ENCODE data around the gene ALKBH4.
"Not testable (repeated sequence)": the region's sequence is repeated elsewhere in the genome, so short reads cannot be mapped to it uniquely, and the experiment has no call there.

Gene ALKBH4

GRCh38 chr7:102494473-102495149 lies 29.9 kb upstream of the ALKBH4 start:
- not testable (repeated sequence) for H3K27ac ChIP-seq (ENCODE audit: low read depth, low read length); H3K36me3 ChIP-seq (ENCODE audit: control insufficient read depth, insufficient read depth, low read length); H3K4me1 ChIP-seq (ENCODE audit: control insufficient read depth, insufficient read depth, low read length); H3K27me3 ChIP-seq (ENCODE audit: control insufficient read depth, insufficient read depth, low read length); H3K9ac ChIP-seq (ENCODE audit: low read length); H3K4me3 ChIP-seq (ENCODE audit: low read depth, low read length); H3K9me3 ChIP-seq (ENCODE audit: control insufficient read depth, insufficient read depth, low read depth, low read length)

GRCh38 chr7:102494026-102494425 lies 29.4 kb upstream of the ALKBH4 start:
- H3K36me3 ChIP-seq (ENCODE audit: control insufficient read depth, insufficient read depth, low read length); H3K9me3 ChIP-seq (ENCODE audit: control insufficient read depth, insufficient read depth, low read depth, low read length); H3K9ac ChIP-seq (ENCODE audit: low read length); H3K27ac ChIP-seq (ENCODE audit: low read depth, low read length); H3K4me3 ChIP-seq (ENCODE audit: low read depth, low read length); H3K27me3 ChIP-seq (ENCODE audit: control insufficient read depth, insufficient read depth, low read length); H3K4me1 ChIP-seq (ENCODE audit: control insufficient read depth, insufficient read depth, low read length): not testable (repeated sequence)

DNA sequence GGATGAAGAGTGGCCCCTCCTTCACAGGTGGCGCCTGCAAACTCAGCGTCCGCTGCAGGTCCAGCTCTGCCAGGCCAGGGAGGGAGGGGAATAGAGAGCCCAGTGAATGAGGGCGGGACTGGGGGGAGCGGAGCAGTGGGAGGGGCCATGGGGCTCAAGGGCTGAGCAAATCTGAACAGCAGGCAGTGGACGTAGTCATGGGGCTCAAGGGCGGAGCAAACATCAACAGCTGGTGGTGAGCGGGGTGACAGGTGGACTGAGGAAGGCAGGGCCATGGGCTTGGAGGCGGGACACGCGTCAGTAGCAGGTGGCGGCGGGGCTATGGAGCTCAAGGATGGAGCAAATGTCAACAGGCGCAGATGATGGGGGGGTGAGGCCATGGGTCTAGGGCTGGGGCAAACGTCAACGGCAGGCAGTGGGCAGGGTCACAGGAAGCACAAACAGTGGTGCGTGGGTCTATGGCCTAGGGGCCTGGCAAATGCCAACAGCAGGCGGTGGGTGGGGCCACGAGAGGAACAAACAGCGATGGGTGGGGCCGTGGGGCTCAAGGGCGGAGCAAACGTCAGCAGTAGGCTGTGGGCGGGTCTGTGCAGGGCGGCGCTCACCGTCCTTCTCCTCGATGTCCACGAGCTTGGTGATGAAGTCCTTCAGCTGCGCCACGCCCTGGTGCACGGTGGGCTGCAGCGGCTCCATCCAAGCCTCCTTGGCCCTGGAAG lies 28.7 kb upstream of the ALKBH4 start:
- H3K9ac ChIP-seq (ENCODE audit: low read length); H3K4me3 ChIP-seq (ENCODE audit: low read depth, low read length); H3K36me3 ChIP-seq (ENCODE audit: control insufficient read depth, insufficient read depth, low read length); H3K27me3 ChIP-seq (ENCODE audit: control insufficient read depth, insufficient read depth, low read length); H3K4me1 ChIP-seq (ENCODE audit: control insufficient read depth, insufficient read depth, low read length); H3K27ac ChIP-seq (ENCODE audit: low read depth, low read length); H3K9me3 ChIP-seq (ENCODE audit: control insufficient read depth, insufficient read depth, low read depth, low read length): not testable (repeated sequence)

DNA sequence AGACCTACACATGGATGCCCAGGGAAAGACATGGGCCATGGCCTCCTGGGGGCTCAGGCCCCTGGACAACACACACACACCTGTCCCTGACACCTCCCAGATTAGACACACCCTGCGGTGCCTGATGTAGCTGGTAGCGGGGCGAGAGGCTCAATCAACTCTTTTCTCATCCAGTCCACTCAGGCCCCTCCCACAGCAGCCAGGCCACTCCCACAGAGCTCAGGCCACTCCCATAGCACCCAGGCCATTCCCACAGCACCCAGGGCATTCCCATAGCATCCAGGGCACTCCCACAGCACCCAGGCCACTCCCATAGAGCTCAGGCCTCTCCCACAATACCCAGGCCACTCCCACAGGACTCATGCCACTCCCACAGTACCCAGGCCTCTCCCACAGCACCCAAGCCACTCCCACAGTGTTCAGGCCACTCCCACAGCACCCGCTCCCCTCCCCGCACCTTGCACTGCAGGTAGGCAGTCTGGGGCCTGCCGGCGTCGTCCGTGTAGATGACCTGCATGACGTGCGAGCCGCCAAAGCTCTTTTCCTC lies 25.9 kb upstream of the ALKBH4 start:
- not testable (repeated sequence) for H3K36me3 ChIP-seq (ENCODE audit: control insufficient read depth, insufficient read depth, low read length); H3K4me1 ChIP-seq (ENCODE audit: control insufficient read depth, insufficient read depth, low read length); H3K27me3 ChIP-seq (ENCODE audit: control insufficient read depth, insufficient read depth, low read length)

GRCh38 chr7:102484317-102484716 lies 19.7 kb upstream of the ALKBH4 start:
- not testable (repeated sequence) for H3K4me1 ChIP-seq (ENCODE audit: control insufficient read depth, insufficient read depth, low read length); H3K9me3 ChIP-seq (ENCODE audit: control insufficient read depth, insufficient read depth, low read depth, low read length); H3K9ac ChIP-seq (ENCODE audit: low read length); H3K27me3 ChIP-seq (ENCODE audit: control insufficient read depth, insufficient read depth, low read length); H3K27ac ChIP-seq (ENCODE audit: low read depth, low read length); H3K36me3 ChIP-seq (ENCODE audit: control insufficient read depth, insufficient read depth, low read length); H3K4me3 ChIP-seq (ENCODE audit: low read depth, low read length)

More for the DNA sequence above, 25.9 kb upstream of the ALKBH4 start:
- not testable (repeated sequence) for H3K9me3 ChIP-seq (ENCODE audit: control insufficient read depth, insufficient read depth, low read depth, low read length); H3K27ac ChIP-seq (ENCODE audit: low read depth, low read length); H3K4me3 ChIP-seq (ENCODE audit: low read depth, low read length); H3K9ac ChIP-seq (ENCODE audit: low read length)

DNA sequence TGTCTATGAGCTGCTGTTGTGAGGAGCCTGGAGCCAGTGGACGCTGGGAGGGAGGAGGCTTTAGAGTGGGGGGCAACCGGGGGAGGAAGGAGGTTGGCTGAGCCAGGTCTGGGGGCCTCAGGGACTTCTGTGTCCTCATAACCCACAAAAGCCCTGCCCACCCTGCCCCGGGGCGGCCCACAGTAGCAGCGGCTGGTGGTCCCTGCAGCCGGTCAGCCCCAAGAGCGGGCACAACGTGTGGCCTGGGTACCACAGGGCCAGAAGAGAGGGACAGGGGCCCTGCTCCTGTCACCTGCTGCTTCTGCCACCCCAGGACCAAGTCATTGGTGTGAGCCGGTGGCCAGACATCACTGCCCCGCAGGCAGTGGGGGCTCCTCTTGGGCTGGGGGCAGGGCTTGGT lies 17.3 kb upstream of the ALKBH4 start:
- not testable (repeated sequence) for H3K9me3 ChIP-seq (ENCODE audit: control insufficient read depth, insufficient read depth, low read depth, low read length); H3K4me3 ChIP-seq (ENCODE audit: low read depth, low read length); H3K9ac ChIP-seq (ENCODE audit: low read length); H3K27ac ChIP-seq (ENCODE audit: low read depth, low read length); H3K27me3 ChIP-seq (ENCODE audit: control insufficient read depth, insufficient read depth, low read length); H3K4me1 ChIP-seq (ENCODE audit: control insufficient read depth, insufficient read depth, low read length); H3K36me3 ChIP-seq (ENCODE audit: control insufficient read depth, insufficient read depth, low read length)

GRCh38 chr7:102479982-102480637 lies 15.4 kb upstream of the ALKBH4 start:
- H3K27ac ChIP-seq (ENCODE audit: low read depth, low read length); H3K4me1 ChIP-seq (ENCODE audit: control insufficient read depth, insufficient read depth, low read length); H3K4me3 ChIP-seq (ENCODE audit: low read depth, low read length); H3K36me3 ChIP-seq (ENCODE audit: control insufficient read depth, insufficient read depth, low read length); H3K27me3 ChIP-seq (ENCODE audit: control insufficient read depth, insufficient read depth, low read length); H3K9ac ChIP-seq (ENCODE audit: low read length); H3K9me3 ChIP-seq (ENCODE audit: control insufficient read depth, insufficient read depth, low read depth, low read length): not testable (repeated sequence)

- not testable (repeated sequence) for H3K27me3 ChIP-seq (ENCODE audit: control insufficient read depth, insufficient read depth, low read length); H3K9ac ChIP-seq (ENCODE audit: low read length); H3K36me3 ChIP-seq (ENCODE audit: control insufficient read depth, insufficient read depth, low read length); H3K4me1 ChIP-seq (ENCODE audit: control insufficient read depth, insufficient read depth, low read length); H3K27ac ChIP-seq (ENCODE audit: low read depth, low read length); H3K9me3 ChIP-seq (ENCODE audit: control insufficient read depth, insufficient read depth, low read depth, low read length); H3K4me3 ChIP-seq (ENCODE audit: low read depth, low read length)
Measured at GRCh38 chr7:102479209-102479584, 14.5 kb upstream of the ALKBH4 start.

GRCh38 chr7:102478314-102479208 lies 13.9 kb upstream of the ALKBH4 start, which contains the start of gene POLR2J:
TSS of gene POLR2J (minus strand) at chr7:102478922. CDS start at chr7:102478860, 62 bp downstream.
- not testable (repeated sequence) for H3K27me3 ChIP-seq (ENCODE audit: control insufficient read depth, insufficient read depth, low read length); H3K36me3 ChIP-seq (ENCODE audit: control insufficient read depth, insufficient read depth, low read length); H3K9me3 ChIP-seq (ENCODE audit: control insufficient read depth, insufficient read depth, low read depth, low read length); H3K4me1 ChIP-seq (ENCODE audit: control insufficient read depth, insufficient read depth, low read length); H3K27ac ChIP-seq (ENCODE audit: low read depth, low read length); H3K9ac ChIP-seq (ENCODE audit: low read length)
- peak within 1 kb of the TSS; percentile 45 for H3K4me3 ChIP-seq (ENCODE audit: low read depth, low read length)

- peaks cover 31% of the 10 kb centered on the region for H3K36me3 ChIP-seq (ENCODE audit: control insufficient read depth, insufficient read depth, low read length)
- H3K27ac ChIP-seq (ENCODE audit: low read depth, low read length); H3K9me3 ChIP-seq (ENCODE audit: control insufficient read depth, insufficient read depth, low read depth, low read length); H3K4me3 ChIP-seq (ENCODE audit: low read depth, low read length); H3K4me1 ChIP-seq (ENCODE audit: control insufficient read depth, insufficient read depth, low read length); H3K27me3 ChIP-seq (ENCODE audit: control insufficient read depth, insufficient read depth, low read length); H3K9ac ChIP-seq (ENCODE audit: low read length): not testable (repeated sequence)
Measured at GRCh38 chr7:102474736-102475435, 10.2 kb upstream of the ALKBH4 start.
